ENCODE data around the gene COQ8B.

DNA sequence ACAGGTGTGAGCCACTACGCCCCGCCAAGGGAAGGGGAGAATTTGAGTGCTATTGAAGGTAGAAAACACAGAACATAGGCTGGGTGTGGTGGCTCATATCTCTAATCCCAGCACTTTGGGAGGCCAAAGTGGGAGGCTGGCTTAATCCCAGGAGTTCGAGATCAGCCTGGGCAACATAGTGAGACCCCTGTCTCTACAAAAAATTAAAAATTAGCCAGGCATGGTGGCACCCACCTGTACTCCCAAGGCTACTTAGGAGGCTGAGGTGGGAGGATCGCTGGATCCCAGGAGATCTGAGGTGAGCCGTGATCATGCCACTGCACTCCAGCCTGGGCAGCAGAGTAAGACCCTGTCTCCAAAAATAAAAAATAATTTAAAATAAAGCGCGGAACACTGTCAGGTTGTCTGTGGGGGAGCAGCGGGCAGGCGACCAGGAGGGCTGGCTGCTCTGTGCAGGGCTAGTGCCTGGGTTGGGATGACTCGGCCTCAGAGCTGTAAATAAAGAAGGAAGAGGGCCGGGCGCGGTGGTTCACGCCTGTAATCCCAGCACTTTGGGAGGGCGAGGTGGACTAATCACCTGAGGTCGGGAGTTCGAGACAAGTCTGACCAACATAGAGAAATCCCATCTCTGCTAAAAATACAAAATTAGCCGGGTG is 74.5 kb downstream of the COQ8B start:
- TF ChIP-seq, protein P1, sequence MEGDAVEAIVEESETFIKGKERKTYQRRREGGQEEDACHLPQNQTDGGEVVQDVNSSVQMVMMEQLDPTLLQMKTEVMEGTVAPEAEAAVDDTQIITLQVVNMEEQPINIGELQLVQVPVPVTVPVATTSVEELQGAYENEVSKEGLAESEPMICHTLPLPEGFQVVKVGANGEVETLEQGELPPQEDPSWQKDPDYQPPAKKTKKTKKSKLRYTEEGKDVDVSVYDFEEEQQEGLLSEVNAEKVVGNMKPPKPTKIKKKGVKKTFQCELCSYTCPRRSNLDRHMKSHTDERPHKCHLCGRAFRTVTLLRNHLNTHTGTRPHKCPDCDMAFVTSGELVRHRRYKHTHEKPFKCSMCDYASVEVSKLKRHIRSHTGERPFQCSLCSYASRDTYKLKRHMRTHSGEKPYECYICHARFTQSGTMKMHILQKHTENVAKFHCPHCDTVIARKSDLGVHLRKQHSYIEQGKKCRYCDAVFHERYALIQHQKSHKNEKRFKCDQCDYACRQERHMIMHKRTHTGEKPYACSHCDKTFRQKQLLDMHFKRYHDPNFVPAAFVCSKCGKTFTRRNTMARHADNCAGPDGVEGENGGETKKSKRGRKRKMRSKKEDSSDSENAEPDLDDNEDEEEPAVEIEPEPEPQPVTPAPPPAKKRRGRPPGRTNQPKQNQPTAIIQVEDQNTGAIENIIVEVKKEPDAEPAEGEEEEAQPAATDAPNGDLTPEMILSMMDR (IDR thresholded peaks at IDR 0.05 in 8 of 11, conservative IDR thresholded peaks at IDR 0.05 in 3 of 11) = no peak
- no peak for TF ChIP-seq POLR2AphosphoS5 (IDR thresholded peaks at IDR 0.05)
